GM21529 (cell line): ENCODE measurements around the gene FOSB.
A peak's percentile ranks its signal among the peaks of the same experiment; 100 is the strongest.
"Not testable (repeated sequence)": the region's sequence is repeated elsewhere in the genome, so short reads cannot be mapped to it uniquely, and the experiment has no call there.

Experiments
- ATAC-seq: cut with Tn5 transposase; IDR thresholded peaks from one replicate; pipeline ENCODE4 v1.9.1; 2021; ENCODE audit not compliant: unreplicated experiment

FOSB gene

DNA sequence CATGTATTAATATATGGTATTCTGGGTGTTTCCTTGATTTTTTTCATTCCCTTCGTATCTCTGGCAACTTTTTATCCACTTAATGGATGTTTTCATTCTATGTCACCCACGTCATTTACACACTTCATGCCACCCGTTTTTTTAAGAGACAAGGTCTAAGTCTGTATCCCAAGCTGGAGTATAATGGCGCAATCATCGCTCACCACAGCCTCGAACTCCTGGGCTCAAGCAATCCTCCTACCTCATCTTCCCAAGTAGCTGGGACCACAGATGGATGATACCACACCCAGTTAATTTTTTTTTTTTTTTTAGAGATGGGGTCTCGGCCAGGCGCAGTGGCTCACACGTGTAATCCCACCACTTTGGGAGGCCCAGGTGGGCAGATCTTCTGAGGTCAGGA lies 36.1 kb downstream of the FOSB start:
- ATAC-seq = no peak

DNA sequence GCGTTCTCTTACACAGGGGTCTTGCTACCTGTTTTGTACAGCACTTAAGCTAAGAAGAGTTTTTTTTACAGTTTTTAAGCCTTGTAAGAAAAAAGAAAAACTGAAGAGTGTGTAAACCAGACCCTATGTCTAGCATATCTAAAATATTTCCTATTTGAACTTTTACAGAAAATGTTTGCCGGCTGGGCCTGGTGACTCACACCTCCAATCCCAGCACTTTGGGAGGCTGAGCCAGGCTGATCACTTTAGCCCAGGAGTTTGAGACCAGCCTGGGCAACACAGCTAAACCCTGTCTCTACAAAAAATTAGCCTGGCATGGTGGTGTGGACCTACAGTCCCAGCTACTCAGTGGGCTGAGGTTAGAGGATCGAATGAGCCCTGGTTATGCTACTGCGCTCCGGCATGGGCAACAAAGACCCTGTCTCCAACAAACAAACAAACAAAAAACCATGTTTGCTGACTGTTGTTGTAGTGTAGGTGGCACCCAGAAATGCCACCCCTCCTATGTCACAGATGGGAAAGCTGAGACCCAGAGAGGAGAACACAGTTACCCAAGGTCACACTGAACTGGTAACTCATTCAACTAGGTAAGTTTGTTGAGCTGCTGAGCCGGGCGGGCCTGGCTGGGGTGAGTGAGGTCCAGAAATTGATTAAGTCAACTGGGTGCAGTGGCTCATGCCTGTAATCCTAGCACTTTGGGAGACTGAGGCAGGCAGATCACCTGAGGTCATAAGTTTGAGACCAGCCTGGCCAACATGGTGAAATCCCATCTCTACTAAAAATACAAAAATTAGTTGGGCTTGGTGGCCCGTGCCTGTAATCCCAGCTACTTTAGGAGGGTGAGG lies 37.6 kb downstream of the FOSB start:
- no peak for ATAC-seq

DNA sequence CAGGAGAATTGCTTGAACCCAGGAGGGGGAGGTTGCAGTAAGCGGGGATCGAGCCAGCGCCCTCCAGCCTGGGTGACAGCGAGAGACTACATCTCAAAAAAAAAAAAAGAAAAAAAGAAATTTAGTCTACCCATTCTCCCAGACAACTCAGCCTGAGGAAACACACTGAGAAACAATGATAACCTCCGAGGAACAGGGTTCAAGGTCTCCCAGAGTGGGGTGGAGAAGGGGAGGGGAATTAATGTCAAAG lies 38.1 kb downstream of the FOSB start:
- no peak for ATAC-seq

DNA sequence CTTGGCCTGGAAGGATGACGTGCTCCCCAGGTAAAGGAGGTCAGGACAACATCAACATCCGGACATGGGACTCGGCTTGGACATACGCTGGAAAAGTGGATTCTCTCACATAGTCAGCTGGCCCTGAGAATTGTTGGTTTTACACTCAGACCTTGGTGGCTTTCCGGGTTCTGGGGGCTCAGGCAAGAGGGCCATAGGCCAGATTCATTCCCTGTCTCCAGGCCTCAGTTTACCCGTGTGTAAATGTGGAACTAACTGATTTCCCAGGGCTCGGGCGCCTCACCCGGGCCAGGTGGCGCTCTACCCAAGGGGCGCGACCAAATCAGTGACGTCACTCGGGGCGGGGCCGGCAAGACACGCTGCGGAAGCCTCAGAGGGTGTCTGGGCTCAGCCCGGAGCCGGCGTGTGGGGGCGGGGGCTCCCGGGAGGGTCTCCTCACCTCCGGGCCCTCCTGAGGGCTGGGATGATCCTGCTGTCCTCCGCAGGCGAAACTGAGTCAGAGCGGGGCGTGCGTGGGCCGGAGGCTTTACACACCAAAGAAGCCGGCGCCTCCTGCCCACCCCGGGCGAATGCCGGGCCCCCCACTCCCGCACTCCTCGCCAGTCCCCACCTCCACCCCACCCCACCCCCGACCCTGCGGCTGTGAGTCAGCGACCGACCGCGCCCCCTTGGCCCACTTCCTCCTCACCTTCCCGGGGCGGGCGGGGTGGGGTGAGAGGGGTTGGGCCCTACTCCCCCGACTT lies 38.6 kb downstream of the FOSB start:
- ATAC-seq = peak; percentile 49

DNA sequence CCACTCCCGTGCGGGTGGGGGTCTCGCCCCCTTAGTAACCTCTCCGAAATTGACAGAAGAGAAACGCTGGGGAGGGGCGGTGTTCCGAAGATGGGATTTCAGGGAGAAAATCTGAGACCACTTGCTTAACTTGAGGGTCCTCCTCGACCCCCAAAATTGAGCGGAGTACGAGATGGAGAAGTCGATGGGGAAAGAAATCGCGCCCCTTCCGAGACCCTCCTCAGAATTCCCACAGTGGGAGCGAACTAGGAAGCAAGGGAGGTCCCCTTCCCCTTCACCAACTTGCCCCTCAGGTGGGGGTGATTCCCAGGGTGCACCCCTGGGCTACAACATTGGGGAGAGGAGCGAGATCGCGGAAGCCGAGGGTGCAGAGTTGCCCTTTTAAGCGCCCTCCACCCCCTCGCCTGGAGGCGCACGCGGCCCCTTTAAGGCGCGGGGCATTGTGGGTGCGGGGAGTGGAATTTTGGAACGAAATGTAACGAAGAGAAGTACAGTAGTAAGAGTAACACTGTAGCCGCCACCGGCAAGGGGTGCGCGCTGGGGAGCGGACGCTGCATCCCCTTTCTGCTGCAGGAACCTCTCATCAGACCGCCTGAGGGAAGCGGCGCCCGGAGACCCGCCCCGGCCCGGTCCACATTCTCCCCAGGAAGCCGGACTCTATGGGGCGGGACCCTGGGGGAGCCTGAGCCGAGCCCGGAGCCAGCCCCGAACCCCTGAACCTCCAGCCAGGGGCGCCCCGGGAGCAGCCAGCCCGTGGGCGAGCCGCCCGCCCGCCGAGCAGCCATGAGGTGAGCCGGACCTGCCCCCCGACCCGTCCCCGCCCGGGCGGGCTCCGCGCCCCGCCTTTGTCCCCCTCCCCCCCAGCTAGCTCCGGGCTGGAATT lies 39.4 kb downstream of the FOSB start, which contains the start of gene VASP:
TSS of gene VASP (plus strand) at position 491 of the 883 bp plus-strand sequence. CDS start at position 784, 293 bp downstream.
- ATAC-seq = peak; percentile 43

DNA sequence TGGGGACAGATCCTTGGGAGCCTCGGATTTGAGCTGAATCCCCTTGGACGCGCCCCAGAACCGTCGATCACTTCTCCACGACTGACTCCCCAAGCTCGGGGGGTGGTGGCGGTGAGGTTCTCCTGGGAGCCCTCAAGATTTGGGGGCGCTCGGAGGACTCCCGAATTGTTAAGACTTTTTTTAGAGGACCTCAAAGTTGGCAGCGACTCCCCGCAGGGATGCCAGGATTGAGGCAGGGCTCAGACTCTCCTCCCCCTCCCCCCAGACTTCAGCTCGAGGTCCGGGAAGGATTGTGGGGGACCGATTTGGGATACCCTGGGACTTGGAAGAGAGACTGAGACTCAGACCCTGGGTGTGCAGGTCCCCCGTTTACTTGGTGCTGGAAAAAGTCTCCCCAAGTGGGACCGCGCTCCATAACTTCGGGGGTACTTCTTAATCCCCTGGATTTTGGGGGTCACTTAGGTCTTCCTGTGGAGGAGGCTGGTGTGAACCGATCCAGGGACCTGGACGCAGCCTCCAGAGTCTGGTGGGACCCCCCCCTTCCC lies 40.1 kb downstream of the FOSB start:
- ATAC-seq = no peak

DNA sequence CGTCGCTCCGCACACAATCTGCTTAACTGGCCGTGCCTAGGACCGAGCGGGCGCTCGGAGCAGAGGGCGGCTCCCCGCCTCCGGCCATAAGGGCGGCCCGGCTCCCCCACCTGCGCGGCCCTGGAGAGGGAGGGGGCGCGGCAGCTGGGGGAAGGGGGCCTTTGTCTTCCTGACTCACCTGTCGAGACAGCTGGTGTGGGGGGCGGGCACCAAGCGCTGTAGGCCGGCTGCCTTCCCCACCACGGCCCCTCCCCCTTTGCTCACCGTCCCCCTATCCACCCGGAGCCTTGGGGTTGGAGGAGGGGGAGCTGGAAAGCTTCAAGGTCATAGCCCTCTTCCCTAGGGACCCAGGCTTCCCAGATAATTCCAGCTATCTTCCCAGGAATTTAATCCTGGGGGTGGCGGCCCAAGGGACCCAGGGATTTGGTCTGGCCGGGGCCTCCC lies 40.6 kb downstream of the FOSB start:
- no peak for ATAC-seq

DNA sequence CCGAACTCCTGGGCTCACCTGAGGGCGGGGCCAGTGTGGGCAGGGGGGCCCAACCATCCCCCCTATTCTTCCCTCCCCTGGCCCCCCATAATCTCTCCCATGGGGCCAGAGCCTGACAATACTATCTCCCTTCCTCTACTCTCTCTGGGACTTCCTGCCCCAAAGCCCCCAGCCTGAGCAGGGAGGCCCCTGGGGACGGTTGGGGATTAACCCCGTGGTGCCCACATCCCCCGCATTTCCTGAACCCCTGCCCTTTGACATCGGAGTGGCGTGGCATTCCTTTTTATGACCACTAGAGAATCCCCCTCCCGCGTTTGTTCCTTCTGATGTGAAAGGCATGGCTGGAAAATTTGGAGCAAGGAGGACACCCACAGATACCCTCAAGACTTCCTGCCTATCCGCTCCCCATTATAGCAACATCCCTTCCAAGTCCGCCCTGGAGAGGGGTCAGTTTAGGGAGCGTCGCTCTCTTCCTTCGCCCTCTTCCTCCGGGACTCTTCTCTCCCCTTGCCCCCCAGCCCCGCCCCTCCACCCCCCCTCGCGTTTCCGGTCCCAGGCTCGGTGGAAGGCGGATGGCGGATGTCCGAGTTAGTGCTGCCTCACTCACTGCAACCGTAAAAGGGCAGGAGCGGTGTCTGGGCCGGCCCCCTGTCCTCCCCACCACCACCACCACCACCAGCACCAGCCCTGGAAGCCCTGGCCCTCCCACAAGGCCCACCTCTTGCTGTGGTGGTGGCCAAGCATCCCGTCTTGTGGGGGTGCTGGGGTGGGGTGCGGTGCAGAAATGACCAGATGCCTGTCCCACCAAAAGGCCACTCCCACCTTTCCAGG lies 41.3 kb downstream of the FOSB start:
- ATAC-seq = no peak

DNA sequence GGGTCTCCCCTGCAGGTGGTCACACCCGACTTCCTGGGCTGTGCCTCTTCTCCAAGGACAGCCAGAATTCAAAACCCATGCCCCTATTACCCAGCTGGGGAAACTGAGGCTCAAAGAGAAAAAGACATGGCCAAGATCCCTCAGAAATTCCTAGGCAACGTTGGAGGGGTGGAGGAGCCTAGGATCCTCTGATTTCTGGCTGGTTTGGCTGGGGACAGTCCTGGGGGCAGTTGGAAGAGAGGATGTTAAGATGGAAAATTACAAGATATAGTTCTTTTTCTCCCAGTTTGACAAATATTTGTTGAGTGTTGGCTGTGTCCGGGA lies 41.9 kb downstream of the FOSB start:
- no peak for ATAC-seq

DNA sequence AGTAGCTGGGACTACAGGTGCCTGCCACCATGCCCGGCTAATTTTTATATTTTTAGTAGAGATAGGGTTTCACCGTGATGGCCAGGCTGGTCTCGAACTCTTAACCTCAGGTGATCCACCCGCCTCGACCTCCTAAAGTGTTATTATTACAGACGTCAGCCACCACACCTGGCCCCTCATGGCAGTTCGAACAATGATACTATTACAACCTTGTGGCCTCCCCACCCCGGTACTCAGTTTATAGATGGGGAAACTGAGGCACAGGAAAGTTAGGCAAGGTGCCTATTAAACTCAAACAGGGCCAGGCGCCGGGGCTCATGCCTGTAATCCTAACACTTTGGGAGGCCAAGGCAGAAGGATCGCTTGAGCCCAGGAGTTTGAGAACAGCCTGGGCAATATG lies 42.6 kb downstream of the FOSB start:
- ATAC-seq = not testable (repeated sequence)

DNA sequence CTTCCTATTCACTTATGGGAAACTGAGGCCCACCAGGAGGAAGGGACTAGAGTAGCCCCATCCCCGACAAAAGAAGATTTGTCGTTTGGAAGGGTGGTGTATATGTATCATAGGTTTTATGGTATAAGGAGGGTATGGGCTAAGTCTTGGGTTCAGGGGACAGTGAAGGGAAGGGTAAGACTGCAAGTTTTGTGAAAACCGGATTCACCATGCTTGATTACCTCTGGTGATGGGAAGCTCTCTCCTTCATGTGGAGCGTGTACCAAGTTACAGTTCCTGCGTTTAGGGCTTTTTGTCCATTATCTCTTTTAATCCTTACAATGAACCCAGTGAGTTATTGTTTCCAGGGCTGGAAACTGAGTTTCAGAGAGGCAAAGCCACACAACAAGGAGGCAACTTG lies 43.3 kb downstream of the FOSB start:
- no peak for ATAC-seq

DNA sequence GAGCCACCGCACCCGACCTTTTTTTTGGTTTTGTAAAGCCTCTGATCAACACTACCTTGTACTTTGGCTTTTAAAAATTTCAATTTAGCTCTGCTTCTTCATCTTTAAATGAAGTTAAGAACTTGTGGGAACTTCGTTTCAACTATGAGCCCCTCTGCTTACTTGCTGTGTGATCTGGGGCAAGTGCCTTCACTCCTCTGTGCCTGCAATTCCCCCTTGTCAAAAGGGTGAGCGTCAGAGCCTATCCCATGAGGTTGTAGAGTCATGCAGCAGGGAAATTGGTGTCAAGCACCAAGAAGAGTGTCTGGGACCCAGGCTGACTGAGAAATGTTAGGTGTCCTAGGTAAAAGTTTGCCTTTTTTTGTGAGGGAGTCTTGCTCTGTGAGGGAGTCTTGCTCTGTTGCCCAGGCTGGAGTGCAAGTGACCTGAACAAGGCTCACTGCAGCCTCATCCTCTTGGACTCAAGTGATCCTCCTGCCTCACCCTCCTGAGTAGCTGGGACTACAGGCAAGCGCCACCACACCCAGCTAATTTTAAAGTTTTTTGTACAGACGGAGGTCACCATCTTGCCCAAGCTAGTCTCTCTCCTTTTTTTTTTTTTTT lies 45.2 kb downstream of the FOSB start:
- ATAC-seq = no peak

DNA sequence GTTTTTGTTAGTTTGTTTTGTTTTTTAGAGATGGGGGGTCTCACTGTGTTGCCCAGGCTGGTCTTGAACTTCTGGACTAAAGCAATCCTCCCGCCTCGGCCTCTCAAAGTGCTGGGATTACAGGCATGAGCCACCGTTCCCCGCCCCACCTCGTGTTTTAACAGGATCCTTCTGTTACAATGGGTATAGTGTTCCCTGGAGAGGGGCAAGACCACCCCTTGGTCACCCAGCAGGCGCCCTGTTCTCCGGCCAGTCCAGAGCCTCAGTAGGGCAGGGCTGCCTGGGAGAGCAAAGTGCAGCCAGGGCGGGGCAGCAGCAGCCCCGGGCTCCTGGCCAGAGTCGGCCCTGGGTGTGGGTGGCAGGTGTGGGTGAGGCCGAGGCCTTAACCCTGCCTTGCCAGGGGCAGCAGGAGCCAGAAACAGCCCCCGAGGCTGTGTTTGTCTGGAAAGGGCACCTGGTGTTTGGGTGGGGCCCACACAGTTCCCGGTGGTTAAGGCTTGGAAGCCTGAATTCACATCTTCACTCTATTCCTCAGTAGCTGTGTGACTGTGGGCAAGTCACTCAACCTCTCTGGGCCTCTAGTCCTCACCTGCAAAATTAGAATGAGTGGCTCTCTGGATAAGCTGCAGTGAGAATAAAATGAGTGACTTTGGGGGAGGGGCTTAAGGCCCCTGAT lies 46.7 kb downstream of the FOSB start:
- no peak for ATAC-seq

DNA sequence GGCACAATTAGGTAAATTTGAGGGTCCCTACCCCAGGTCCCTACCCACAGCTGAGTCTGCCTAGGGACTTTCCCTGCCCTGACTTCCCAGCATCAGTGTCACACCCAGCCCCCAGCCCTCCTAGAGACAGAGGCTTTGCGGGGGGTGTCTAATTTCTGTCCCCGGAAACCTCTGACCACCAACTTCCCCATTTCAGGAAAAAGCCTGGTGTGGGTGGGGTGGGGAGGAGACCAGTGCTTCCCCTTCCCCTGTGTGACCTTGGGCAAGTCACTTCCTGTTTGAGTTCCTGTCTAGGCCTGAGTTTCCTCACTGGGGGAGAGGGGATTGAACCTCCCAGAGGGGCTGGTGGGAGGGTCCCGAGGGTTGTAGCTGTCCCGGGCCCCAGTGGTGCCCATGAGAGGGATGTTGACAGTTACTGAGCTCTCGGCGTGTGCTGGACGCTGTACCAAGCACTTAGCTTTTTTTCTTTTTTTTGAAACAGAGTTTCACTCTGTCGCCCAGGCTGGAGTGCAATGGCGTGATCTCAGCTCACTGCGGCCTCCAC lies 47.4 kb downstream of the FOSB start:
- ATAC-seq = no peak

DNA sequence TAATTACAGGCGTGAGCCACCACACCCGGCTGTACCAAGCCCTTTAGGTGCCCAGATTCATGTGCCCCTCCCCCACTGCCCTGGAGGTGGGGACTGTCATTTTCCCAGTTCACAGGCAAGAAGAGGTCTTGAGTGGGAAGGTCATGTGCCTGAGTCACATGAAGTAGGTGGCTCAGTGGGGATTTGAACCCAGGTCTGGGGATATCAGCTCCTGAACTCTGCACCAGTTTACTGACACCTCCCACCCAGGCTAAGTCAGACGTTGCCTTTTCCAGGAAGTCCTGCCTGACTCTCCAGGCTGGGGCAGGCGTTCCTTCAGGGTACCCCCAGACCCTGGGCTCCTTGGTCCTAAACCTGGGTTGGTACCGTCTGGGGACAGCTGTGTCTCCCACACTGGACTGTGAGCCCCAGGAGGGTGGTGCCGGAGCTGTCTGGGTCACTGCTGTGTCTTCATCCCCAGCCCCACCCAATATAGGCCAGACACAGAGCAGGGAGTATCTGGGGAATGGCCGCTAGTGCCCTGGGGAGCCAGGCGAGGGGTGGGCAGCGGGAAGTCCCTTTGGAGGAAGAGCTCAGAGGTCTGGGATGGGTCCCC lies 48.1 kb downstream of the FOSB start:
- no peak for ATAC-seq

DNA sequence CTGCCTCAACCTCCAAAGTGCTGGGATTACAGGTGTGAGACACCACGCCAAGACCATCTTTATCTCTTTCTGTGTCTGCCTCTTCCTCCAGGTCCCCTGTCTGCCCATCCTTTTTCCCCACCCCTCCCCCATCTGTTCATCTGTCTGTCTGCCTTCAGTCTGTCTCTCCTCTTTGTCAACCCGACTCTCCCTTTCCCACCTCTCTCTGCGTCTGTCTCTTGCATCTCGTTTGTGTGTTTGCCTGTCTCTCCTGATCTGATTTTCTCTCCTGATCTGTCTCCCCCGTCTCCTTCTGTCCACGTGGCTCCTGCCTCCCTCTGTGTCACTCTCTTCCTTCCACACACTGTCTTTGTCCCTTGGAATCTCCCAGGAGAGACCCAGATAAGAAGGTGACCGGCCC lies 49.4 kb downstream of the FOSB start:
- ATAC-seq = no peak

DNA sequence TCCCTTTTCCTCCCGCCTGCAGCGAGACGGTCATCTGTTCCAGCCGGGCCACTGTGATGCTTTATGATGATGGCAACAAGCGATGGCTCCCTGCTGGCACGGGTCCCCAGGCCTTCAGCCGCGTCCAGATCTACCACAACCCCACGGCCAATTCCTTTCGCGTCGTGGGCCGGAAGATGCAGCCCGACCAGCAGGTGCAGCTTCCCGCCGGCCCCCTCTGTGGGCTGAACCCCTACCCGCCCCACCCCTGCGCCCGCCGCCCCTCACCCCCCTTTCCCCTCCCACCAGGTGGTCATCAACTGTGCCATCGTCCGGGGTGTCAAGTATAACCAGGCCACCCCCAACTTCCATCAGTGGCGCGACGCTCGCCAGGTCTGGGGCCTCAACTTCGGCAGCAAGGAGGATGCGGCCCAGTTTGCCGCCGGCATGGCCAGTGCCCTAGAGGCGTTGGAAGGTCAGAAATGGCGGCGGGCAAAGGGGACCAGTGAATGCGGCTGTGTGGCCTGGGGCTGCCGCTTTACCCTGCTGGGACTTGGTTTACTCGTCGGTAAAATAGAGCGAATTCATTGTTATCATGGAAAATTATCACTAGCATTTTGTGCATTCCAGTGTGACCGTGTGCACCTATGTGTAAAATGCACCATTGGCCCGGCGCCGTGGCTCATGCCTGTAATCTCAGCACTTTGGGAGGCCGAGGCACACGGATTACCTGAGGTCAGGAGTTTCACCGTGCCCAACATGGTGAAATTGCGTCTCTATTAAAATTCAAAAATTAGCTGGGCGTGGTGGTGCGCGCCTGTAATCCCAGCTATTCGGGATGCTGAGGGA lies 50.1 kb downstream of the FOSB start:
- no peak for ATAC-seq

DNA sequence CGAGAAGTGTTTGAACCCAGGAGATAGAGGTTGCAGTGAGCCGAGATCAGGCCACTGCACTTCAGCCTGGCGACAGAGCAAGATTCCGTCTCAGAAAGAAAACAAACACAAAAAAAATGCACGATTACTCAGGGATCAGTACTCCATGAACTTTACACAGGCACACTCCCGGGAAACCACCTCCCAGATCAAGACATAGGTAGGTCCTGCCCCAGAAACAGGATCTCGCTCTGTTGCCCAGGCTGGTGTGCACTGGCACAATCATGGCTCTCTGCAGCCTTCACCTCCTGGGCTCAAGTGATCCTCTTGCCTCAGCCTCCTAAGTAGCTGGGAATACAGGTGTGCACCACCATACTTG lies 50.7 kb downstream of the FOSB start:
- no peak for ATAC-seq
